Measurements from ENCODE around the gene RINT1.

Gene RINT1

GRCh38 chr7:105531792-105532671 lies at the start of gene RINT1:
Gene RINT1 (plus strand): TSS chr7:105532201. CDS start chr7:105532316, 115 bp downstream.
- peak within 1 kb of the TSS; percentile 99 for H3K4me3 ChIP-seq (replicated peaks; ENCODE audit: low read depth, low read length)
- peak; percentile 90 for DNase-seq (ENCODE audit: low read depth)
- TF ChIP-seq CTCF (IDR thresholded peaks at IDR 0.05; ENCODE audit: low read length, missing control alignments) = peak; percentile 70

- peak; percentile 49 for TF ChIP-seq CTCF (IDR thresholded peaks at IDR 0.05; ENCODE audit: low read length, missing control alignments)
- H3K4me3 ChIP-seq (replicated peaks; ENCODE audit: low read depth, low read length) = no peak overlapping the region
- DNase-seq (ENCODE audit: low read depth) = peak; percentile 89
These were observed 44.1 kb upstream of the RINT1 start for GRCh38 chr7:105487579-105488571.

DNA sequence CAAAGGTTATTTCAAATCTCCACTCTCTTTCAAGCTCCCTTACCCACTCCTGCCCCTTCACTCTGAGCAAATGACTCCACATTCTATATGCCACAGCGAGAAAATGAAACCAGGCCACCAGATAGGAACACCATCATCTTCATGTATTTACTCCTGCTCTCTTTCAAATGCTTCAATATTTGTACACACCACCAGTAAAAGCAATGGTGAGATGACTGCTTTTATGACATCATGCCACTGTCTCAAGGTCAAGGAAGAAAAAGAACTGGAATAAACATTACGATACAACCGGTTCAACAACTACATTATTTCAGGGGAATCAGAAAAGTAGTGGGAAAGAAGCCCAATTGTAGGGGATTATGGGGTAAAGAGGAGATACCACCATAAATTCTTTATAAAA lies 42.6 kb upstream of the RINT1 start:
- no peak for TF ChIP-seq CTCF (IDR thresholded peaks at IDR 0.05; ENCODE audit: low read length, missing control alignments)

DNA sequence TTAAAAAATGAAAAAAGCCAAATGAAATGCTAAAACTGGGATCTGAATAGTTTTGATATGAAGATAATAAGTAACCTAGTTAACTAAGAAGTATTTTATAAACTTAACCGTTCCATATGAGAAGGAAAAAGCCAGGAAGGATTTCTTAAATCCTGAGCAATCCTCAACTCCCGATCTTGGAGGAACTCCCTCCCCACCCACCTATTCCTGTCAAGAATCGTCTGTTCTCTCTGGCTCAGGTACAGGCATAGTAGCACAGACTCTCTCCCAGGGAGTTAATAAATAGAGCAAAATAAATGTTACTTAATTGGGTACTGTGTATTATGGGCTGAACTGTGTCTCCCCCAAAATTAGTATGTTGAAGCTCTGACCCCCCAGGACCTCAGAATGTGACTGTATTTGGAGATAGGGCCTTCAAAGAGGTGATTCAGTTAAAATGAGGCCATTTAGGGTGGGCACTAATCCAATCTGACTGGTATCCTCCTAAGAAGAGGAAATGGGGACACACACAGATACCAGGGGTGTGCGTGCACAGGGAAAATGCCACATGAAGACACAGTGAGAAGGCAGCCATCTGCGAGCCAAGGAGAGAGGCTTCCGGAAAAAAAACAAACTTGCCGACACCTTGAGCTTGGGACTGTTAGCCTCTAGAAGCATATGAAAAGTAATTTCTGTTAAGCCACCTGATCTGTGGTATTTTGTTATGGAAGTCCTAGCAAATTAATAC lies 38.6 kb upstream of the RINT1 start:
- no peak for TF ChIP-seq CTCF (IDR thresholded peaks at IDR 0.05; ENCODE audit: low read length, missing control alignments)
- no peak overlapping the region for H3K4me3 ChIP-seq (replicated peaks; ENCODE audit: low read depth, low read length)
- no peak for DNase-seq (ENCODE audit: low read depth)

More for the DNA sequence above, 42.6 kb upstream of the RINT1 start:
- DNase-seq (ENCODE audit: low read depth) = no peak
- no peak overlapping the region for H3K4me3 ChIP-seq (replicated peaks; ENCODE audit: low read depth, low read length)

DNA sequence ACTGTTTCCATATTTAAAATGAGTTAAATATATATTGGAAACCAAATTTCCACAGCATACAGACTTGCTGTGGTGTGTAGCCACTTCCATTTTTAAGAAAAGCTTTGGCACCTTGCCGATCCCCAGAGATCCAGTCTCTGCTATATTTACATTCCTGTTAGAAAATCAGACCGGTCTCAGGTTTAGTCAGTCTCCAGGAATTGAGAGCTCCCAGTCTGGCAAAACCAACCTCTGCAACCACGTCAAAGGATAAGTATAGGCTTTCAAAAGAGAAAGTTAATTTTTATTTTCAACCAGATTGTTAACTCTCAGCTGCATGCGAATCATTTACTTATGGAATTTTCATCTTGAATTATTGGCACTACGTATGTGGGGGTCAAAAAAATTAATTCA lies 38.1 kb upstream of the RINT1 start:
- H3K4me3 ChIP-seq (replicated peaks; ENCODE audit: low read depth, low read length) = no peak overlapping the region
- DNase-seq (ENCODE audit: low read depth) = peak; percentile 30
- no peak for TF ChIP-seq CTCF (IDR thresholded peaks at IDR 0.05; ENCODE audit: low read length, missing control alignments)

- no peak overlapping the region for H3K4me3 ChIP-seq (replicated peaks; ENCODE audit: low read depth, low read length)
- DNase-seq (ENCODE audit: low read depth) = peak; percentile 67
- TF ChIP-seq CTCF (IDR thresholded peaks at IDR 0.05; ENCODE audit: low read length, missing control alignments) = no peak
These were observed 35.5 kb upstream of the RINT1 start for GRCh38 chr7:105496521-105496920.

All from fibroblast of pulmonary artery (primary cell).